Lung microvascular endothelial cell (primary cell): ENCODE measurements around the gene PDE4D. TPM values are rescaled to one million over a fixed set of nuclear protein-coding genes. Genes with fewer than 3 reads are reported as not detected.
A peak's percentile ranks its signal among the peaks of the same experiment; 100 is the strongest.

Experiments
- DNase-seq, 2 donors: peaks; one replicate each; pipeline versions ENCODE4 v3.0.0 to v3.0.0-alpha.2; 2010; ENCODE audit warnings: low read depth in 2 of 2
- total RNA-seq: library from RNA; depleted of rRNA; stranded (reverse); fragments of >200 nt; gene quantifications from 2 replicates; pipeline ENCODE4 v1.2.1, GENCODE V29; 2014

PDE4D gene
- total RNA-seq, 1 donor from 2014 or later, result 23.8 TPM

DNA sequence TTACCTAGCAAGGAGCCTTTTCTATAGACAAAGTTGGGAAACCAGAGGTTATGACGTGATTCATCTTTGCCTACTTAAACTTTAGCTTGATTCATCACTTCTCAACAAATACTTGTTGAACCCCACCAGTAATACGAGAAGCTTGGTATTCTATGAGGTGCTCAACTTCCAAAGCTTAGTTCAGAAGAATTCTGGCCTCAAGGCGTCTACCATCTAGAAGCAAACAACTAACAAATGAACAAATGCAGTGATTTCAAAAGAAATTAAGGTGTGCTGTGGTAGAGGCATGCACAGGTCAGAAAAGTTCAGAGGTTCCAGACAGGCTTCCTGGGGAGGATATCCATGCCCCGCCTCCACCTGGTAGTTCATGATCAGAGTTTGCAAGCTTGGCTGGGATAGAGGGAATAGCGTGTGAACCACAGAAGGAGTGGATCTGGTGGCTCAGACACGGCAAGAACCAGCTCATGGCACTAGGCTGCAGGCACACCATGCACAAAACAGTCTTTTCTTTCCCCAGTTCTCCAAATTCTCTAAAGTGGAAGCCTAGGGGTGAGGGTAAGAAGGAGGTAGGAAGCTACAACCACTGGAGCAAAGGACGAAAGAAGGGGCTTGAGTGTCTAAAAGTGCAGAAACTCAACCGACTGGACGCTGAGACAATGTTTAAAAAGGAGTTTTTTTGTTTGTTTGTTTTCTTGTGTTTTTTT is 837.6 kb downstream of the PDE4D start:
- no peak for DNase-seq

DNA sequence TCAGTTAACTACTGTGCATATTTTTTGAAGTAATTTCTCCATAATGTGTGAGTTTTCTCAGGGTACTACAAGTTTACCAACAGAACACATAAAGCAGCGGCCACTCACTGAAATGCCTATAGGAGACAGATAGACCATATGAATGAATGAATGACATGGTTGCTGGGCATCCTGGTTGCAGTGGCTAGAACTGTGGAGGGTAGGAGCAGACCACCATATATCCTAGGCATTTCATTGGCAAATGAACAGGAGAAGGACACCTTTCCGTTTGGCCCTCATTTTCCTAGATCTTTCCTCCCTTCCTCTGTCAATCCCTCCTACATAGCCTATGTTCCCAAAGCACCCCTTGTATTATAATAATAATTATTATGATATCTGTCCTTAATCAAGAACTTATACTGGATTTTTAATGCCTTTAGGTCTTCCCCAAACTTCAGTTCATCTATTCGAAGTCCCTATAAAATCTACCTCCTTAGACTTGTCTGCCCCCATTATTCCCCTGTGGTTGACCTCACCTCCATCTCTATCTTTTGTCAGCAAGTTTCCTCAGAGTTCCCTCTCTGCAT is 838.5 kb downstream of the PDE4D start:
- DNase-seq, result no peak

DNA sequence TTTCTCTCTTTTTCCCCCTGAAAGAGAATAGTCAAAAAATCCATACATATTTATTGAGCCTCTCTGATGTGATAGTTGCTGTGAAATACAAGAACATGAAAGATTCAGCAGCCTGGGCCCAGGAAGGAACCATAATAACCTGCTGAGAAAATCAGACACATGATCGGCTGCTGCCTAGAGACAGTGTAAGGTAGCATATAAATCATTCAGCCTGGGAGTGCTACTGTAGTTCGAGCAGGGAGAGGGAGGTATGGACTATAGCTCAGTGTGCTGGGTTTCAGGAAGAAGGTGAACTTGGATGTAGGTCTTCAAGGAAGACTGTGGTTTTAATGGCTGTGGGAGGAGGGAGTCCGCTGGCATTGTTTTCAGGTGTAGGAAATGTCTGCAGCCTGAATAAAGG is 841.6 kb downstream of the PDE4D start:
- no peak for DNase-seq

DNA sequence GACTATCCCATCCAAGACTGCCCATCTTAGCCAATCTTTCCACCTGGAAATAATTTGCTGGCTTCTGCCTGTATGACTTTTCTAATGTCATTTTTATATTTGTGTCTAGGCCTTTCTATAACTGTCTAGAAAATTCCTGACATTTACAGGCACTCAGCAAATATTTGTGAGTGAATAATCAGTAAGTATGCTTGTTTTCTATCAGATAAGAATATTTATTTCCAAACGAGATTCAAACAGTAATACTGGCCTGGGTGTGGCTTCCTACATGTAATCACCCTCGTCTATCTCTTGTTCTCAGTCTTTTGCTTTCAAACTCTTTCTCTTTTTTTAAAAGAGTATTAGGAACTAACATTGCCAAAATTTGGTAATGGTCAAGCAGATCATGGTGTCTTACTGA is 844.4 kb downstream of the PDE4D start:
- DNase-seq, result no peak

DNA sequence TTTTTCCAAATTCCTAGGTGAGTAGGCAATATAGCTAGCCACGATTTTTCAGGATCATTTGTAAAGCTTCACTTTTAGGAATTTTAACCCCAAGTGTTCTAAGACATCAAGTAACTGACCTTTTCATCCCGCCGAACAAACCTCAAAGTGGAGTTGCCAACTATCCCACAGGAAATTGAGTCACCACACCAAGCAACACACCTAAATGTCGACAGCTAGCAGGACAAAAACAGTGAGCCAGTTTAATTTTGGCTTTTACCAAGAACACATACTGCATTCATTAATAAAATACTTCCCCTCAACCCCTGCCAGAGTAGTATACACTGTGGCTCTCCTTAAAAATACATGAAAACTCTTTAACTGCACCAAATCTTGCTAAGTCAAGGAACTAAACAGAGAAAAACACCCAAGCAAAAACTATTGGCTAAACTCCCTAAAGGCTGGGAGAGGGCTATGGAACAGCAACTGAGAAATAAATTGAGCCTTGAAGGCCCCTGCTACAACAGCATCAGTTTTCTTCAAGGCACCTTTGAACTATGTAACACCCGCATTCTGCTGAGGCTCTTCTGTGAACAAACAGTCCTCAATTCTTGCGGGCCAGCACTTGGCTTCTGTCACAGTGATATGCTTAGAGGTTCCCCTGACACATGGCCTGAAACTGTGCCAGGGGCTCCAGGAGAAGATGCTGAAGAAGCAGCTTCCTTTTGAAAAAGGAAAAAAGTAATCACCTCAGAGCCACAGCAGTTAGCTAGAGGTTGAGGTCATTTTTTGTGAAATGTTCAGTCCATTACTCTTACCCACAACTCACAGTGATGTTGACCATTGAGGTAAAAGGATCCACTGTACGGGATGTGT is 851.1 kb downstream of the PDE4D start:
- peak; percentile 38 to 70 for DNase-seq

DNA sequence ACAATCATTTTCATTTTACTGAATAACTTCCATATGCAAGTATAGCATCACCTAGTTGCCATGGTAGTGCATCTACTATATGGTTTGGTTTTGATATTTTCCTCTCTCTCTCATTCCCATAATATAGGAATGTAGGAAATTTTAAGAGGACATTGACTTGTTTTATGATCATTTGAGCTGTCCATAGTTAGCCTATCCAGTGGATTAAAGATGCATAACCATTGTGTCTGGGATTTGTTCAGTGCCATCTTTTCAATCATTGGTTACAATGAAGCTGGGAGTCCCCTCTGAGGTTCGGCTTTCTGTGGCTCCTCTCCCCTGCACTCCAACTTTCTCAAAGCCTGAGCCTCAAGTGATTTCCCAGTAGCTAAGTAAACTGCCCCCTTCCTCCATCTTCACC is 852.2 kb downstream of the PDE4D start:
- DNase-seq, result no peak

DNA sequence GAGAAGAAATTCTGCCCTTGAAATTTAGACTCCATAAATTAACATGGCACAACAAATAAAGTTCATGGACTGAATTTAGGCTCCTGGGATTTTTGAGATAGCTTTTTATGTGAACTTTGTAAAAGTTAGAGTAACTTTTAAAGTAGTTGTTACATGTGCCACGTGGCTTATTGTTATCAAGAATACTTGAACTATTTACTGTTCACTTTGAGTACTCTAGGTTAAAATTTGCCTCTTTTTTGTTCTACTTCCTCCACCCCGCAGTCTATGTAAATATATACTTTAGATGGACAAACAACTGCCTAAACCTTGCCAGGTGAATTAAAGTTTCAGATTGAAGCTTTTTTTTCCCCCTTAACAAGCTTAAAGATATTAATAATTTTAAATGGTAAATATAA is 852.7 kb downstream of the PDE4D start:
- no peak for DNase-seq

DNA sequence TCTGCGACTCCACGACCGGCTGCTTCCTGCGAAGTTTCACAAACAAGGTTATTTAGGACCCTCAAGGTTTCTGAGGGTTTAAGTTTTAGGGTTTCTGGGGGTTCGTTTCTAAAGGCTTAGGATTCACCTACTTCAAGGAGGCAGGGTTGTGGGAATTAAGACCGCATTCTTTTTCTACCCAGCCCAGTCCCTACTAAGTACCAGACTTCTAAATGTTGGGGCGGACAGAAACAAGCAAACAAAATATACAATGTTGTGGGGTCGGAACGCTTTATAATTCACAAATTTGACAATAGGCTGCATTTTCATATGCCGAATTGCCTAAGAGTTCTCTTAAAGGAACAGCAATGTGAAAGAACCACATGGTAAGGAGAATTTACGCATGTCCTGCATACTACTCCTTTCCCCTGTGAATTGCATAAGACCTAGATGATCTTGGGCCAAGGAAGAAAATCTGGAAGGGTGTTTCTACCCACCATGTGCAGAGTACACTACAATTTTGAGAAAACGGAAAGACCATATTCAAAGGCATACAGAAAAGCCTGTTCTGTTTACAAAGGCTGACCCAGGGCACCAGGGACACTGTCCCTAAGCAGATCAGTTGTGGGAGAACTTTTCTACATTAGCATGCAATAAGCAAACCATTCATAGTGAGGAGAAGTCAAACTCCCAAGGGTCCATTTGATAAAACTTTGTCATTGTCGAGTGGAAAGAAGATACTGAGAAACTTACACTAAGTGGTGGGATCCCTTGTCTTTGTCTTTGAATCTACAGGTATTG is 853.3 kb downstream of the PDE4D start:
- no peak for DNase-seq

DNA sequence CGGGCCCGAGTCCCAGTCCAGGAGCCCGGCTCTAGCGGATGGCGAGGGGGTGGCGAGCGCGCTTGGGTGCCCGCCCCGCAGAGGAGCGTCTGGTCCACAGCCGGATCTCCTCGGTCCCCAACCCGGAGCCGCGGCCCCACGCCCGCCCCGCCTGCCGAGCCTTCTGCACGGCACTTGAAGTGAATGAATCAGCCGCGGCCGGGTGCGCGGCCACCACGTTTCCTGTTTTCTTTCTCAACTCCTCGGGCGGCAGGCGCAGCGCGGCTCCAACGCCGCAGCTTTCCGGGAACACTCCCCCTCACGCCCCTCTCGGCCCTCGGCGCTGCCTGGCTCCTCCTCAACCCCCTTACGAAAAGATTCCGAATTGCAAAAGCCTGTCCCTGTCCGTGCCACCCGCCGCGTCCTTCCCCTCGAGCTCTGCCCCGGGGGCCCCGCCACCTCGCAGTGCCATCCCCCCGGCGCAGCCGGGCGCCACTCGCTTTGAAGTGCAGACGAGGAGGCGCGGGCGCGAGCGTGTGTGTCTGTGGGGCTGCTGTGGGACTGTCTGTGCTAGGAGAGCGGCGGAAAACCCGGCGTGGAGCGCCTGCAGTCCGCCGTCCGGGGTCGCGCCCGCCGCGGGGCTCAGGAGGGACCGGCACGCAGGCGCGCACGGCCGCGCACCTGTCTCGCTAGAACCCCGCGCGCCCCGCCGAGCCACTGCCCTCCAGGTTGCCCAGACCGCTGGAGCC is 854.1 kb downstream of the PDE4D start:
- DNase-seq, result peak; percentile 49 to 85

DNA sequence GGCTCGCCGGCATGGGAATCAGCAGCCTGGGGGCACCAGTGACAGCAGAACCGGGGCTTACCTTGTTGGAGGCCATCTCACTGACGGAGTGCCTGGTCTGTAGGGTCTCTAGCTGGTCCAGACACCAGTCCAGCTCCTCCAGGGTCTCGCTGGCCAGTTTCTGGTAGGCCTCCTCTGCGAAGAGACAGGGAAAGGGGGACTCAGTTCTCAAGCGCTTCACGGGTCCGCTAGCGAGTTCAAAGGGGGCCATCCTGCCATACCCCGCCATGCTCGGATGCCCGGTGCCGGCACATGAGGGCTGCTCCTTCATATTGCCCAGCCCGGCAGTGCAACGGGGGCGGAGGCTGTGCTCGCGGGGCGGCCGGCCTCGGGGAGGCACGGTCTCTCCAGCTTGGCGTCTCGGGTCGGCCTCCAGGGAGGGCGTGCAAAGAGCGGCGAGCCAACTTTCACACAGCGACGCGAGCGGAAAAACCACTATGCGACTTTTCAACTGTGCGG is 854.7 kb downstream of the PDE4D start:
- DNase-seq, result peak in 1 of 2 donors; percentile 5

DNA sequence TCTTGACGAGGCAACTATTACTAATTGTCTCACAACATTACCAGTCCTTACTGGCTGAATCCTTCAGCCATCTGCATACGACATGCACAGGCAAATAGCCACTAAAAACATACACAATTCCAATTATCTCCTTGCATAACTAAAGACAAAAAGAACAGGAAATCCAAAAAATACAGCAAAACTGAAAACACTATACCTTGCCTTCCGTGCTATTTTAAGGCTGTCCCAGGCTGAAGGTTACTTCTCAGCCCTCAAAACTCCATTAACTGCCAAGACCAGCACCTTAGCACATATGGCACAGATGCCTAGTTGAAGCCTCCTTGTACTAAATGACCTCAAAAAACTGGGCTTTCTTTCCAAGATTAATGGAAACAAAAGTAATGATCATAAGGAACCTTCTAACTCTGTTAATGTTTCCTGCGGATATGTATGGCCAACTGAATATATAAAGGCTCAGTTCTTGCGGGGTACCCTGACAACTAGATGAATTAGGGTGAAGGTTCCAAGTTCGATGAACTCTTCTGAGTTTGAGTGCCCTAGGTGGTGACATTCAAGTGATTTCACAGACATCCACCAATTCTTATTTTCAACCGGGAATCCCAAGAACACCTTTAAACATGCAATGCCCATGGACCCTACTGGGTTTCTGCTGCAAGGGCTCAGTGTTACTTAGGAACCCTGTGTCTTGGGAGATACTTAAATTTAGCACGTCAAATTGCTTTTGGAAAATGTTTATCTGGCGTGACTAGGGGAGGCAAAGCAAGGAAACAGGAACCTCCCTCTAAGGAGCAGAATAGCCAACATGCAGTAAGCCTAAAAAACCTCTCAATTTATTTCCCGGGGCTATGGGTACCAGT is 855.4 kb downstream of the PDE4D start:
- peak in 1 of 2 donors; percentile 18 for DNase-seq

DNA sequence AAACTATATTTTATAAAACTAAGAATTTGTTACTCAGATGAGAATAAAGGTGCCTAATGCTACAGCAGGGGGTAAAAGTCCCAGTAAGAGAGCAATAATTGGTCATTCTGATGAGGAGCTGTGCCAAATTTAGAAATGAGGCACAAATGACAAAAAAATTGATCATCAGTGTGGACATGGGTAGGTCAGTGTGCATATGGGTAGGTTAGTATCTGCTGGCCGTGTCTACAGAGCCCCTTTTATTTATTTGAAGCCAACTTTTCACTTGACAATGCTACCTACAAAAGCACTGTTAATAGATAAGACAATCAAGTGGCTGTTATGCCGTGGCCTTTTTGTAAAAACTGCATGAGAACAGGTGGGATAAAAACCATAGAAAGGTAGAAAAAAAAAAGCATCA is 856.1 kb downstream of the PDE4D start:
- no peak for DNase-seq

DNA sequence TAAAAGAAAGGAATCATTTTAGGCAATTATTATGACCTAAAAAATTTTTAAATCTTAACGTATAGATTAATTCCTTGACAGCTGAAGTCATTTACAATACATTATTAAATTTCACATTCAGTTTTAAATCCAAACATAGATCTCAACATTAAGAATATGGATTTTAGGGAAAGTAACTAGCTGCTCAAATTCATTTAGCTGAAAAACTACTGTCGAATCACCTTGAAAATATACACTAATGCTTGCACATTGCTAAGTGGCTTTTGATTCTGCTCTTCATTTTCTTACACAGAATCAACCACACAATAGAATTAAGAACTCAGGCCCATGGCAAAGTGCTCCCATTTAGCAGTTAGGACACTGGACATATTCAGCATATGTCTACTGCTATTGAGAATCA is 856.5 kb downstream of the PDE4D start:
- no peak for DNase-seq

DNA sequence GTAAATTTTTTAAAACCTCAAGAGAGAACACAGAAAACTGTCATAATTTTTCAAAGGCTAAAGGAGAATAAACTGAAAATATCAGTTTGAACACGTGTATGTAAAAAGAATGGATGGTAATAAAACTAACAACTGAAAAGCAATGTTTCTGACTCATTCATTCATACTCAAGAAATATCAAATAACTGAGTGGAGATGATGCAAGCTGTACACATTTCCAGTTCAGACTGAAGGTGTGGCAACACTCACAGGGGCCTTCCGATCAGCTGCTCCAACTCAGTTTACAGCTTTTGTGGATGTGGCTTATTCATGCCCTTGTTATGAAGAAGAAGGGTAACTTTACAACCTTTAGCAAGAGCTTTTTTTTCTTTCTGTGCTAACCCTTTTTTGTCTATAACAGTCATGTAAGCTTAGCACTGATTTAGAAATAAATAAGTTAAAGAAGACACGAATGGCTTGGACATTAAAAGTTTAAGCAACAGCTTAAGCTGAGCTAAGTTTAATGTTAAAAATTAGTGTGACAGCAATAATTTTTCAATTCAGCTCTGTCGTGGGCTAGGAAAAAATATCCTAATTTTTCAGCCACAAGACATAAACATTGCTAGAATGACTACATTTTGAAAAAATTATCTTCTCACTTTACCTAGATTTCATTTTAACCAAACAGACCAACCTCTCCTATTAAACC is 857.1 kb downstream of the PDE4D start:
- DNase-seq, result peak; percentile 48 to 87

DNA sequence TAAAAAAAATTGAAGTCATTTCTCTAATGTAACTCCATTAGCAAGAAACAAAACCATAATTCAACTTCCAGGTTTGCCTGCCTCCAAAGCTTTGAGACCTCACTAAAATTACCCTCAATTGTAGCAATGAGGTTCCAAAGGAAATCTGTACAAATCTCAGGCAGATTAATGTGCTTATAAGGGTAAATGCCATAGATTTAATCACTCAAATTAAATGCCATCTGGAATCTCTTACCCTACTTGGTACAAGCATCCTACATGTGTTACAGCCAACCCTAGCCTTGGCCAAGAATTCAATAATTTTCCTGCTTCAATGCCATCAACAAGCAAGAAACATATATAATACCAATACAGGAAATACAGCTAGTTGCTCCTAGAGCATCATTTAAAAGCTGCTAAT is 857.8 kb downstream of the PDE4D start:
- DNase-seq, result no peak

DNA sequence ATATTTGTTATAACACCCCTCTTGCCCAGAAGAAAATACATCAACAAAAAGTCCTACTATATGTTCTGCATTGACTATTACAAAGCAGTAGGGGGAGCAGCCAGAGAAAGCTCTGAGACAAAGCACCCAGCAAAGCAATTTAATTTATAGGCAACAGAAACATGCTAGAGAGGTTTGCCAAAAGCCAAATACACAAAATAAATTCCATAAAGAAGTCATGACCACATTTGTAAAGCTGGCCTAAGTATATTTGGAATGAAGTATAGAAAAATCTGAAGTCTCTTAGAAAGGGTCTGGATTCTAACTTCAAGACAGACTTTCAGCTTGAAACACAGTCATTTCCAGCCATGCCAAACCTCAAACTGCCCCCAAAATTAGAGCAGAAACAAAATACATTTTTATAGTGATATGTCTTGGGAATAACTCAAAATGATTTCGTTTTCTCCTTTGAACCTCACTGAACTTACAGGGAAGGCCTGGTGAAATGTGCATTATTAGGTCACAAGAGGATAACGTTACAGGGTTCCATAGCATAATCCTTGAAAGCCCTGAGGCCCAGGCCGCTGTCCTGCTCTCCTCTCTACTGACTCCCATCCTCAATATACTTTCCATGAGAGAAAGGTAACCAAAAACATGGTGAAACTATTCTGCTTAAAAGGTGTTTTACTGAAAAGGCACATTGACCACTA is 858.9 kb downstream of the PDE4D start:
- peak; percentile 54 to 63 for DNase-seq

DNA sequence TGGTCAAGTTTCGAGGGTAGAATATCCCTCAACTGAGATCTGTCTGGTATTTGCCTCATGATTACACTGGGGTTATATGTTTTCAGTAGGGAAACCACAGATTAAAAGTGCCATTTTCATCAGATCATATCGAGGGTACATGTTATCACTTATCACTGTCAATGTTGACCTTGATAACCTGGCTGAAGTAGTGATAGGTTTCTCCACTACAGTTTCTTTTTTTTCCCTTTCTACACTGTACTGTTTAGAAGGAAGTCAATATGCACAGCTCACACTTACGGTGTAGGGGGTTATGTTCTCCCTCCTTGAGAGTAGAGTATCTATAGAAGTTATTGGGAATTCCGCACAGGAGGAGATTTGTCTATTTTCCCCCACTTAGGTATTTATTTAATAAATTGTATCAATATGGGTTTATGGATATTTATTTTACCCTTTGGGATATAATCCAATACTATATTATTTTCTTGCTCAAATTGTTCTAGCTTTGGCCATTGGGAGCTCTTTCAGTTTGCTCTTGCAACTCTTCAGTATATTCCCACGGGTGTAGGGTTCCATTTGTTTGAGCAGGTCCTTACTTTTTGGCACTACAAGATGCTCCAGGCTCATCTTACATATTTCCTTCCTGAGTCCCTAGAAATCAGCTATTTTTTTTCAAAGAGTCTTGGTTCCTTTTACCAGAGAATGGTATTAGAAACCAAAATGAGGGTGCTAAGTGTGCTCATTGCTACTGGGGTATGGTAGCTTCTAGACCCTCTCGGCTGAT is 866.2 kb downstream of the PDE4D start:
- DNase-seq, result no peak

DNA sequence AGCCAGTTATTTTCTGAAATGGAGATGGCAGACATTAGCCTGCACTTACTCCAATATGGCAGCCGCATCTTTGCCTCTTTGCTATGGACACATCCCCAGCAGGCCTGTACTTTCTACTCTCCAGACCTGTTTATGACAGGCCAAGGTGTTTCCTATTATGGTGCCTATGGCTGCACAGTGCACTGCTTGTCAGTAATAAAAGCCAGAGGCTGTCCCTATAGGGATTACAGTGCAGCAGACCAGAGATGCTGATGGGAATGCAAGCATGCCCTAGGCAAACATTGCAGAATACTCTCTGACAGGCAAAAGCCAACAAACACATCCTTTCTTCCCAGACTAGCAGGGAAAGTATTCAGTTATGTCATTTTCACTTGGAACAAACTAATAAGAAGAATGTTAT is 867.8 kb downstream of the PDE4D start:
- no peak for DNase-seq
